BE2C (cell line): Measurements from ENCODE around the gene SRSF4.
A peak's percentile ranks its signal among the peaks of the same experiment; 100 is the strongest.

Experiments
- DNase-seq: peaks from one replicate; pipeline ENCODE4 v3.0.0-alpha.2; 2020
- H3K27me3 ChIP-seq: fragments of 250-450 bp; sonication (Bioruptor Pico); 2 replicates; pipeline ENCODE4 v1.5.1; 2020; ENCODE audit warnings: mild to moderate bottlenecking
- H3K36me3 ChIP-seq: fragments of 250-450 bp; sonication (Bioruptor Pico); 2 replicates; pipeline ENCODE4 v1.5.1; 2020; ENCODE audit warnings: mild to moderate bottlenecking
- H3K4me1 ChIP-seq: fragments of 250-450 bp; sonication (Bioruptor Pico); 2 replicates; pipeline ENCODE4 v1.5.1; 2020
- H3K4me3 ChIP-seq: 2 replicates; pipeline ENCODE4 v1.5.1; 2011; ENCODE audit warnings: low read depth, low read length
- H3K9me3 ChIP-seq: fragments of 250-450 bp; sonication (Bioruptor Pico); 2 replicates; pipeline ENCODE4 v1.5.1; 2020
- CTCF ChIP-seq: IDR thresholded peaks from 2 replicates; pipeline ENCODE4 v1.5.1; 2012; ENCODE audit warnings: mild to moderate bottlenecking, low read depth, low read length

The SRSF4 gene

GRCh38 chr1:29128739-29129138 lies 53.0 kb downstream of the SRSF4 start:
- Histone ChIP-seq H3K27me3 (0 out of 2 replicates have a peak, but pooled peaks cover 4% of the 10 kb centered on the region), H3K9me3 (no peaks in the 10 kb centered on the region), H3K4me1 (no peaks in the 10 kb centered on the region), H3K36me3 (no peaks in the 10 kb centered on the region), H3K4me3 (no peak overlapping the region)
- DNase-seq = no peak
- TF ChIP-seq CTCF = no peak

GRCh38 chr1:29126198-29126597 lies 55.5 kb downstream of the SRSF4 start:
- H3K9me3 ChIP-seq = no peaks in the 10 kb centered on the region
- no peak for TF ChIP-seq CTCF
- no peak overlapping the region for H3K4me3 ChIP-seq
- H3K4me1 ChIP-seq = no peaks in the 10 kb centered on the region
- DNase-seq = no peak
- H3K36me3 ChIP-seq = no peaks in the 10 kb centered on the region
- H3K27me3 ChIP-seq = peaks cover 24% of the 10 kb centered on the region

GRCh38 chr1:29125788-29126187 lies 55.9 kb downstream of the SRSF4 start:
- Histone ChIP-seq H3K4me1 (no peaks in the 10 kb centered on the region), H3K36me3 (no peaks in the 10 kb centered on the region), H3K27me3 (peaks cover 24% of the 10 kb centered on the region), H3K4me3 (no peak overlapping the region), H3K9me3 (no peaks in the 10 kb centered on the region)
- TF ChIP-seq CTCF = no peak
- DNase-seq = no peak

GRCh38 chr1:29125237-29125641 lies 56.5 kb downstream of the SRSF4 start:
- Histone ChIP-seq H3K27me3 (peaks cover 24% of the 10 kb centered on the region), H3K36me3 (no peaks in the 10 kb centered on the region), H3K9me3 (no peaks in the 10 kb centered on the region), H3K4me1 (no peaks in the 10 kb centered on the region), H3K4me3 (no peak overlapping the region)
- no peak for TF ChIP-seq CTCF
- no peak for DNase-seq

GRCh38 chr1:29124366-29125236 lies 57.1 kb downstream of the SRSF4 start:
- Histone ChIP-seq H3K9me3 (no peaks in the 10 kb centered on the region), H3K4me3 (peak overlapping the region; percentile 51), H3K4me1 (no peaks in the 10 kb centered on the region), H3K36me3 (no peaks in the 10 kb centered on the region), H3K27me3 (peaks cover 24% of the 10 kb centered on the region)
- peak; percentile 52 for DNase-seq
- peak; percentile 36; the same call in 1 of the 2 replicates for TF ChIP-seq CTCF

- Histone ChIP-seq H3K4me1 (no peaks in the 10 kb centered on the region), H3K27me3 (peaks cover 24% of the 10 kb centered on the region), H3K36me3 (no peaks in the 10 kb centered on the region), H3K4me3 (peak within 1 kb of the TSS; percentile 51), H3K9me3 (no peaks in the 10 kb centered on the region)
- DNase-seq = no peak
- TF ChIP-seq CTCF = no peak
These were observed 57.8 kb downstream of the SRSF4 start, which contains the start of gene TMEM200B for GRCh38 chr1:29123887-29124365. TSS of gene TMEM200B (minus strand) at chr1:29123903. CDS start at chr1:29121828, 2,075 bp downstream.
